Muscle of back (tissue), 11 donors: ENCODE results near the gene BICD1. TPM values are rescaled to one million over a fixed set of nuclear protein-coding genes. Genes with fewer than 3 reads are reported as not detected.

Experiments
- DNase-seq, 3 donors: peaks; one replicate each; pipeline versions ENCODE4 v3.0.0 to v3.0.0-alpha.2; 2013
- polyA plus RNA-seq, 10 donors: library from polyadenylated mRNA; unstranded; fragments of 120-200 nt; gene quantifications; one replicate each; pipeline ENCODE4 v1.2.1, GENCODE V29; 2013; ENCODE audit not compliant: insufficient read length in 10 of 10

The BICD1 gene
- polyA plus RNA-seq, 10 donors: 6.7 to 13.0 (median 10.9) TPM

- DNase-seq: no peak
Measured at GRCh38 chr12:32140877-32141276, 34.2 kb downstream of the BICD1 start.

- no peak for DNase-seq
Measured at GRCh38 chr12:32145096-32145495, 38.4 kb downstream of the BICD1 start.

GRCh38 chr12:32146074-32146873, 39.6 kb downstream of the BICD1 start:
- DNase-seq: no peak

GRCh38 chr12:32148372-32148771, 41.7 kb downstream of the BICD1 start:
- no peak for DNase-seq

- DNase-seq: no peak
Measured at GRCh38 chr12:32149489-32149888, 42.8 kb downstream of the BICD1 start.

- no peak for DNase-seq
Measured at GRCh38 chr12:32151086-32151485, 44.4 kb downstream of the BICD1 start.

- DNase-seq: no peak
Measured at GRCh38 chr12:32151552-32151951, 44.9 kb downstream of the BICD1 start.

- no peak for DNase-seq
Measured at GRCh38 chr12:32155041-32155440, 48.4 kb downstream of the BICD1 start.

- no peak for DNase-seq
Measured at GRCh38 chr12:32155961-32156529, 49.4 kb downstream of the BICD1 start.

- DNase-seq: no peak
Measured at GRCh38 chr12:32158525-32158924, 51.9 kb downstream of the BICD1 start.

GRCh38 chr12:32159381-32159780, 52.7 kb downstream of the BICD1 start:
- DNase-seq: no peak

GRCh38 chr12:32159925-32160324, 53.3 kb downstream of the BICD1 start:
- peak; percentile 16 to 25 (median 16) for DNase-seq

- no peak for DNase-seq
Measured at GRCh38 chr12:32161058-32161457, 54.4 kb downstream of the BICD1 start.

GRCh38 chr12:32163596-32163995, 56.9 kb downstream of the BICD1 start:
- DNase-seq: no peak

- DNase-seq: no peak
Measured at GRCh38 chr12:32166510-32166909, 59.9 kb downstream of the BICD1 start.

GRCh38 chr12:32170437-32170998, 63.9 kb downstream of the BICD1 start:
- no peak for DNase-seq

- no peak for DNase-seq
Measured at GRCh38 chr12:32171211-32171610, 64.6 kb downstream of the BICD1 start.

- no peak for DNase-seq
Measured at GRCh38 chr12:32176606-32177005, 70.0 kb downstream of the BICD1 start.

GRCh38 chr12:32178341-32179010, 71.8 kb downstream of the BICD1 start:
- DNase-seq: no peak

GRCh38 chr12:32179011-32179395, 72.4 kb downstream of the BICD1 start:
- no peak for DNase-seq

- DNase-seq: peak in 1 of 3 donors; percentile 10
Measured at GRCh38 chr12:32181498-32182175, 75.0 kb downstream of the BICD1 start.

- DNase-seq: no peak
Measured at GRCh38 chr12:32183650-32184049, 77.0 kb downstream of the BICD1 start.
